ENCODE results near the gene LRRC10.

Gene LRRC10

GRCh38 chr12:69651922-69652321 lies 41.2 kb upstream of the LRRC10 start:
- no peak for DNase-seq (ENCODE audit: low read depth)
- H3K4me3 ChIP-seq (ENCODE audit: low read depth, low read length), result no peak overlapping the region
- TF ChIP-seq CTCF (IDR thresholded peaks at IDR 0.05; ENCODE audit: insufficient read depth, low read depth, low read length, missing control alignments), result no peak

- H3K4me3 ChIP-seq (ENCODE audit: low read depth, low read length), result no peak overlapping the region
- DNase-seq (ENCODE audit: low read depth), result no peak
- TF ChIP-seq CTCF (IDR thresholded peaks at IDR 0.05; ENCODE audit: insufficient read depth, low read depth, low read length, missing control alignments), result no peak
Observed at GRCh38 chr12:69649529-69649928, 38.8 kb upstream of the LRRC10 start.

DNA sequence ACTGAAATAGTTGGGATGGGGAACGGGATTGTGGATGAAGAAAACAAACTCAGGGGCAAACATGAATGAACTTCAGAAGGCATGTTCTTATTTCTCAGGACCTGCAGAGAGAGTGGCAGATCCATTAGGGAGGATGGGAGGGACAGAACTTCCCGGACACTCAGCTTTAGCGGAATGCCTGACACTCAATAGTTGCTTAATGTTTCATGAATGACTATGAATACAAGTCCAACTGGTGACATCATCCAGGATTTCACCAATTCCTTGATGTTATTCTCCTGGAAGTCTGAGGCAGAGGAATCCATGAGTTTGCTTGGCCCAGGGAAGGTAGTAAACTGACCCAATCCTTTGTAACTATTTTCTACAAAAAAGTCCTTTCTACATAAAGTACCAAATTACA lies 37.8 kb upstream of the LRRC10 start:
- TF ChIP-seq CTCF (IDR thresholded peaks at IDR 0.05; ENCODE audit: insufficient read depth, low read depth, low read length, missing control alignments), result no peak
- no peak overlapping the region for H3K4me3 ChIP-seq (ENCODE audit: low read depth, low read length)
- no peak for DNase-seq (ENCODE audit: low read depth)

GRCh38 chr12:69647178-69647577 lies 36.5 kb upstream of the LRRC10 start:
- peak; percentile 8 for DNase-seq (ENCODE audit: low read depth)
- H3K4me3 ChIP-seq (ENCODE audit: low read depth, low read length), result no peak overlapping the region
- no peak for TF ChIP-seq CTCF (IDR thresholded peaks at IDR 0.05; ENCODE audit: insufficient read depth, low read depth, low read length, missing control alignments)

DNA sequence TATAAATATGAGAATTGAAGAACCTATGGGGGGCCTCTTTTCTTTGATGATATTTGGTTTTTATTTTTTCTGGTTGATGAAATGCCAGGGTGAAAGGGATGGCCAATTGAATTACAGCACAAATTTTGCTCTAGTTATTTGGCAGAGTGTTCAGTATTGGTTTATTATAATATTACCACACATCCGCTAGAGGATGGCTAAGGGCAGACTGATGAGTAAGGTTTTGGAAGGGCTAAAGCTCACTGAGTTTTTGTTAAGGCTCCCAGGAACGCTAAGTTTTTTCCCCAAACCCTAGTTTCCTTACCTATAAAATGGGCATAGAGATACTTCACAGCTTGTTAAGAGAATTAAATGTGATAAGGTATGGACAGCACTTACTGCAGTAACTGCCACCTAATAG lies 34.3 kb upstream of the LRRC10 start:
- no peak for TF ChIP-seq CTCF (IDR thresholded peaks at IDR 0.05; ENCODE audit: insufficient read depth, low read depth, low read length, missing control alignments)
- DNase-seq (ENCODE audit: low read depth), result no peak
- H3K4me3 ChIP-seq (ENCODE audit: low read depth, low read length), result no peak overlapping the region

DNA sequence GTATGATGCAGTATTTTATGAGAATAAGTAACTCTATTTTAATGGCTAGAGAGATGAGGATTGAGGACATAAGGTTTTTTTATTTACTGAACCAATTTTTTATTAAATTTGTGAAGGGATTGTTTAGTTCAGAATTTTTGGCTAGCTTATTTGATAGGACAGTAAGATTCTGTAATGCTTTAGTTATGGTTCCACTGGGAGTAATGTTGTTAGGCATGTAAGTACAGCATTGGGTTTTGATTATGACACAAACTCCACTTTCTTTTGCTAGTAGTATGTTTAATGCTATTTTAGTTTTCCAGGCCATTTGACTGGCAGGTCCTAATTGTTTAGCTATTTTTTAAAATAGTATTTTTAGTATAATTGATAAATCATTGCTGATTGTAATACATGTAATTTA lies 33.8 kb upstream of the LRRC10 start:
- TF ChIP-seq CTCF (IDR thresholded peaks at IDR 0.05; ENCODE audit: insufficient read depth, low read depth, low read length, missing control alignments), result no peak
- H3K4me3 ChIP-seq (ENCODE audit: low read depth, low read length), result no peak overlapping the region
- DNase-seq (ENCODE audit: low read depth), result no peak

DNA sequence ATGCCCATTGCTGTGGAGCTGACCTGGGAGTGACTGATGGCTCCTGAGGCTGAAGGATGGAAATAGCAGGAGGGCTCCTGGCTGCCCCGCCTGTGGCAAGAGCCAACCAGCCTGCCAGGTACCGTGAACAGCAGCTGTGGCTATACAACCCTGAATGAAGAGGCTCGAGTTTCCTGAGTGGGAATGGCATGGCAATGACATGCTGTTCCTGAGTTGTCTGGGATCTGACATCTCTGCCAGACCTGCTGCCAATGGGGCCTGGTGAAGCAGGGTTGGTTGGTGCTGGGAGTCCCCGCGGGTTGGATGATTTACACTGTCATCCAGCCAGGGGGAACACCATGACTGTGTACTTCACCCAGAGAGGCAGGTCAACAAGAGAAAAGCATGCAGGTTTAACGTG lies 31.8 kb upstream of the LRRC10 start:
- no peak for TF ChIP-seq CTCF (IDR thresholded peaks at IDR 0.05; ENCODE audit: insufficient read depth, low read depth, low read length, missing control alignments)
- DNase-seq (ENCODE audit: low read depth), result no peak
- H3K4me3 ChIP-seq (ENCODE audit: low read depth, low read length), result no peak overlapping the region

Measured in GM12865 (cell line).